ENCODE results near the gene STXBP6. TPM values are rescaled to one million over a fixed set of nuclear protein-coding genes. Genes with fewer than 3 reads are reported as not detected.

Gene STXBP6
- total RNA-seq, 1 experiment from 2014 or later = 5.3 TPM

DNA sequence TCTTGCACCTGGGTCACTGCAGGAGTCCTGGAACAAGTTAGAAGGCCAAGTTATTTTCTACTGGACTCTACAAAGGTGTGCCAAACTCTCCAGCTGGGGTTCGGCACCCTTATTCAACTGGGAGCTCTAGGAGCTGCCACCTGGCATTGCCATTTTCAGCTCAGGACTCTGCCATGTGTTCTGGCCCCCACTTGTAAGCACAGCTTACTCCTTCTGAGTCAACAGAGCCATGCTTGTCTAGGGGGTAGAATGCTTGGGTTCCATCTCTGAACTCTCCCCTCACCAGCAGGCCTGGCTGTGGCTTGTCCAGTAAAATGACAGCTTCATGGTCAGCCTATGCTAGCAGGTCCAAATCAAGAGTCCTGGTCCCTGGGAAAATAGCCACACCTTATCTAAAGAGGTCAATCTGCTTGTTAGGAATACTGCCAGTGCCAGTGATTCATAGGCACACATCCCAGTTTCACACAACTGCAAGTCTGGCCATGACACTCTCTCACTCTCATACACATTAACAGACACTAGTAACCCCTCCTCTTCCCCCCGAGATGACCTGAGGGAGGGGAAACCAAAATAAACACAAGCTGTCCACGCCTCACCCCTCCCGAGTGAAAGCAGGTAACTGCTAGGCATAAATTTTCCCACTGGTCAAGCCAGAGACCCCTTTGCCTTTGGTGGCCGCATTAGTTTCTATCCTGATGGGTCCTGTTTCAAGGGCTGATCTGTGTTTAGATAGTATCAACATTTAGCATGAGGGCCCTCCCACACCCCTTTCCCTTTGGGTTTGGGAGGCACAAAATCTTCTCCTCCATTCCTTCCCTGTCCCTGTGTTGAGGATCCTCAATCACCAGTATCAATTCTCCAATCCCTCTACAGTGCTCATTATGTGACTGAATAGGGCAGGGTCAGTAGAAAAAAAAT is 233.7 kb downstream of the STXBP6 start:
- TF ChIP-seq EZH2 (IDR thresholded peaks at IDR 0.05; ENCODE audit: borderline replicate concordance, low read depth, low read length, poor library complexity, severe bottlenecking) = no peak
- TF ChIP-seq, protein P1, sequence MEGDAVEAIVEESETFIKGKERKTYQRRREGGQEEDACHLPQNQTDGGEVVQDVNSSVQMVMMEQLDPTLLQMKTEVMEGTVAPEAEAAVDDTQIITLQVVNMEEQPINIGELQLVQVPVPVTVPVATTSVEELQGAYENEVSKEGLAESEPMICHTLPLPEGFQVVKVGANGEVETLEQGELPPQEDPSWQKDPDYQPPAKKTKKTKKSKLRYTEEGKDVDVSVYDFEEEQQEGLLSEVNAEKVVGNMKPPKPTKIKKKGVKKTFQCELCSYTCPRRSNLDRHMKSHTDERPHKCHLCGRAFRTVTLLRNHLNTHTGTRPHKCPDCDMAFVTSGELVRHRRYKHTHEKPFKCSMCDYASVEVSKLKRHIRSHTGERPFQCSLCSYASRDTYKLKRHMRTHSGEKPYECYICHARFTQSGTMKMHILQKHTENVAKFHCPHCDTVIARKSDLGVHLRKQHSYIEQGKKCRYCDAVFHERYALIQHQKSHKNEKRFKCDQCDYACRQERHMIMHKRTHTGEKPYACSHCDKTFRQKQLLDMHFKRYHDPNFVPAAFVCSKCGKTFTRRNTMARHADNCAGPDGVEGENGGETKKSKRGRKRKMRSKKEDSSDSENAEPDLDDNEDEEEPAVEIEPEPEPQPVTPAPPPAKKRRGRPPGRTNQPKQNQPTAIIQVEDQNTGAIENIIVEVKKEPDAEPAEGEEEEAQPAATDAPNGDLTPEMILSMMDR (conservative IDR thresholded peaks at IDR 0.05; ENCODE audit: low read depth, low read length) = no peak
- H3K36me3 ChIP-seq (ENCODE audit: insufficient read depth, low read length, poor library complexity, severe bottlenecking) = no peaks in the 10 kb centered on the region
- no peak overlapping the region for H3K27ac ChIP-seq (ENCODE audit: low read depth, low read length, poor library complexity, severe bottlenecking)
- no TSS peak for BruUV-seq (replicated peaks)
- H3K9me3 ChIP-seq (ENCODE audit: low read depth, low read length, poor library complexity, severe bottlenecking) = no peaks in the 10 kb centered on the region
- H3K4me1 ChIP-seq (ENCODE audit: insufficient read depth, low read length, poor library complexity, severe bottlenecking) = no peaks in the 10 kb centered on the region
- ChIA-PET CTCF (no interaction called here), POLR2A (ENCODE audit: low non-redundant PET) (no interaction called here)
- no peak overlapping the region for H3K4me3 ChIP-seq (ENCODE audit: low read depth, low read length, poor library complexity, severe bottlenecking)
- H3K27me3 ChIP-seq (replicated peaks; ENCODE audit: insufficient read depth, low read depth, low read length, poor library complexity) = peaks cover 5% of the 10 kb centered on the region
- DNase-seq (ENCODE audit: low spot score) = no peak
- intact Hi-C loops (cut with micrococcal nuclease; ENCODE audit: unreplicated experiment) = no loop called here

DNA sequence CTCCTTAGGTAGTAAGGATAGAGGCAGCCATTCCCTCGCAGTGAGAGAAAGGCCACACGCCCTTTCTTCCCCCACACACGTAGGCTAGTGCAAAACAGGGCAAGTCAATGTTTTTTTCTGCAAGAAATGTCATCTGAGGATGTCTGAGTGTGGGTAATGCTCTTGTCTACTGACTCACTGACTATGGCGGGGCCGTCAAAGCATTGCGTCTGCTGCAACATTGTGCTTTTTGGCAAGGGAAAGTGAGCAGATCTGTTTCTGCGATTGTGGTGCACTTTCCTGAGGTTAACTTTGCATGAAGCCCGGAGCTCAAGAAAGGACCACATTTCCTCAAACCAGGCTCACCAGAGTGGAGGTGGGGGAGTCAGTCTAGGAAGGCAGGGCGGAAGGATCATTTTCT is 234.4 kb downstream of the STXBP6 start:
- Histone ChIP-seq H3K9me3 (ENCODE audit: low read depth, low read length, poor library complexity, severe bottlenecking) (no peaks in the 10 kb centered on the region), H3K4me3 (ENCODE audit: low read depth, low read length, poor library complexity, severe bottlenecking) (no peak overlapping the region), H3K4me1 (ENCODE audit: insufficient read depth, low read length, poor library complexity, severe bottlenecking) (no peaks in the 10 kb centered on the region), H3K27me3 (replicated peaks; ENCODE audit: insufficient read depth, low read depth, low read length, poor library complexity) (peaks cover 5% of the 10 kb centered on the region), H3K27ac (ENCODE audit: low read depth, low read length, poor library complexity, severe bottlenecking) (no peak overlapping the region), H3K36me3 (ENCODE audit: insufficient read depth, low read length, poor library complexity, severe bottlenecking) (no peaks in the 10 kb centered on the region)
- ChIA-PET POLR2A (ENCODE audit: low non-redundant PET) (no interaction called here), CTCF (no interaction called here)
- intact Hi-C loops (cut with micrococcal nuclease; ENCODE audit: unreplicated experiment) = no loop called here
- DNase-seq (ENCODE audit: low spot score) = no peak
- BruUV-seq (replicated peaks) = no TSS peak
- TF ChIP-seq, protein P1 (conservative IDR thresholded peaks at IDR 0.05; ENCODE audit: low read depth, low read length) = no peak
- TF ChIP-seq EZH2 (IDR thresholded peaks at IDR 0.05; ENCODE audit: borderline replicate concordance, low read depth, low read length, poor library complexity, severe bottlenecking) = no peak

DNA sequence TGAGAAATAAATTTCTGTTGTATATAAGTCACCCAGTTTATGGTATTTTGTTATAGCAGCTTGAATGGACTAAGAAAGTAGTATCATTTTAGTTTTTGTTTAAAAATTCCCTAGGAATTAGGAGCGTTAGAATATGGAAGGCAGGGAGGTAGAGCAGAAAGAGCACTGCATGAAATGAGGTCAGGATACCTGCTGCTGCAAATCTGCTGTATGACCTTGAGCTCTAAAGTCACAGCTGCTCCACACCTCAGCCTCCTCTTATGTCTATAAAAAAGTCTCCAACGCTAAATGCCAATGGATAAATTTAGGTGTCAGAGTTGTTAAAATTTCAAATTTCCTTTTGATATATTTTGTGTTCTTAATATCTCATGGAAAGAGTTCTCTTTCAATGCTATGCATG is 235.0 kb downstream of the STXBP6 start:
- Histone ChIP-seq H3K4me3 (ENCODE audit: low read depth, low read length, poor library complexity, severe bottlenecking) (no peak overlapping the region), H3K36me3 (ENCODE audit: insufficient read depth, low read length, poor library complexity, severe bottlenecking) (no peaks in the 10 kb centered on the region), H3K27ac (ENCODE audit: low read depth, low read length, poor library complexity, severe bottlenecking) (no peak overlapping the region), H3K4me1 (ENCODE audit: insufficient read depth, low read length, poor library complexity, severe bottlenecking) (no peaks in the 10 kb centered on the region), H3K9me3 (ENCODE audit: low read depth, low read length, poor library complexity, severe bottlenecking) (no peaks in the 10 kb centered on the region), H3K27me3 (replicated peaks; ENCODE audit: insufficient read depth, low read depth, low read length, poor library complexity) (peaks cover 5% of the 10 kb centered on the region)
- no peak for TF ChIP-seq EZH2 (IDR thresholded peaks at IDR 0.05; ENCODE audit: borderline replicate concordance, low read depth, low read length, poor library complexity, severe bottlenecking)
- TF ChIP-seq, protein P1 (conservative IDR thresholded peaks at IDR 0.05; ENCODE audit: low read depth, low read length) = no peak
- BruUV-seq (replicated peaks) = no TSS peak
- no peak for DNase-seq (ENCODE audit: low spot score)
- CTCF ChIA-PET = no interaction called here
- POLR2A ChIA-PET (ENCODE audit: low non-redundant PET) = no interaction called here
- intact Hi-C loops (cut with micrococcal nuclease; ENCODE audit: unreplicated experiment) = no loop called here
